NCI-H345 (cell line): ENCODE results near the gene AMIGO3.
"Not testable (repeated sequence)": the region's sequence is repeated elsewhere in the genome, so short reads cannot be mapped to it uniquely, and the experiment has no call there.

Experiments
- DNase-seq: peaks from one replicate; lab custom pipeline; 2025; lab: John Stamatoyannopoulos, UW

AMIGO3 gene

DNA sequence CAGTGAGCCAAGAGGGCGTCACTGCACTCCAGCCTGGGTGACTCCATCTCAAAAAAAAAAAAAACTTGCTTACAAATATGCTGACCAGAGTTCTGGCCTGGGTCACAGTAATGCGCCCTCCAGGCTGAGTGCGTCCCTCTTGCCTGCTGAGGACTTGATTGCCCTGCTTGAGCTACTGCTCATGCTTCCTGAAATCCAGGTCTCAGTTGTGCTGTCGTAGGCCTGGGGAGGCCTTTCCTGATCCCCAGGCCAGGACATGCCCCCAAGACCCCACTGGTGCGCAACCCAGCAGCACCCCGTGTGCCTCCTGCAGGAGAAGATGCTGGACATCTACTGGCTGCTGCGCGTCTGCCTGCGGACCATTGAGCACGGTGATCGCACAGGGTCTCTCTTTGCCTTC is 7.3 kb downstream of the AMIGO3 start:
- DNase-seq = no peak

DNA sequence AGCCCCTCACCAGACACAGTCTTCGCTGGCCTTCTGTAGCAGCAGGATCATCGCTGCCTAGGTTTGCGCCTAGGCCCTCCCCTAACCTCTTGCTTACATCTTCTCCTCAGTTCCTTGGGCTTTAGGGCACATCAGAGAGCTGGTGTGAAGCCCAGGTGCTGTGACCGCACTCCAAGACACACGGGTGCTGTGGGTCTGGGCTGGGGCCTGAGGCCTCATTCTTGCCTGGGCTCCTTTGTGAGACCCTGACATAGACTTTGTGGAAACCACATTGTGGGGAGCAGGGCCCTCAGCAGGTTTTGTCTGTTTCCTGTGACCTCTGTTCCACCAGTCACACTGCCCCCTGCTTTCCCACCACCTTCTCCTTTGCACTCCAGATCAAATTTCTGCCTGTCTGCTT is 8.0 kb downstream of the AMIGO3 start:
- no peak for DNase-seq

DNA sequence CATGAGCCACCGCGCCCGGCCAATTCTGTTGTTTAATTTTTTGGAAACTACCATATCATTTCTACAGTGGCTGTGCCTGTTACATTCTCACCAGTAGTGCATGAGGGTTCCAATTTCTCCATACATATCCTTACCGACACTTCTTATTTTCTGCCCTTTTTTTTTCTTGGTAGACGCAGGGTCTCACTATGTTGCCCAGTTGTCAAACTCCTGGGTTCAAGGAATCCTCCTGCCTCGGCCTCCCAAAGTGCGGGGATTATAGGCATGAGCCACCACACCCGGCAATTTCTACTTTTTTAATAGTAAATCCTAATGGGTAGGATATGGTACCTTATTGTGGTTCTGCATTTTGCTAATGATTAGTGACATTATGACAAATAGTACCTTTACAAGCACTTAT is 9.6 kb downstream of the AMIGO3 start:
- DNase-seq = no peak

DNA sequence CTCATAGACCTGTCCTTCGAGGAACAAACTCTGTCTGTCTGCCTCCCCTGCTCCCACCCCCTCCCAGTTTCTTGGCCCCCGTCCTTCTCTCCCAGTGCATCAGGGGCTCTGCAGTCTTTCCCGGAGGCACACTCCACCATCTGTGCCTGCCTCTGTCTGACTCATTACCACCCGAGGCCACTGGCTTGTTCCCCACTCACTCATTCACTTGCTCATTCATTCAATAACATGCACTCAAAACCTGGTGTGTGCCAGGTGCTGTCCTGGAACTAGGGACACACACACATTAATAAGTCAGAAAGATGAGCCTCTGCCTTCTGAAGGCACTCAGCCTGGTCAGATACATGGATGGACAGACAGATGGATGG is 12.4 kb downstream of the AMIGO3 start:
- no peak for DNase-seq

DNA sequence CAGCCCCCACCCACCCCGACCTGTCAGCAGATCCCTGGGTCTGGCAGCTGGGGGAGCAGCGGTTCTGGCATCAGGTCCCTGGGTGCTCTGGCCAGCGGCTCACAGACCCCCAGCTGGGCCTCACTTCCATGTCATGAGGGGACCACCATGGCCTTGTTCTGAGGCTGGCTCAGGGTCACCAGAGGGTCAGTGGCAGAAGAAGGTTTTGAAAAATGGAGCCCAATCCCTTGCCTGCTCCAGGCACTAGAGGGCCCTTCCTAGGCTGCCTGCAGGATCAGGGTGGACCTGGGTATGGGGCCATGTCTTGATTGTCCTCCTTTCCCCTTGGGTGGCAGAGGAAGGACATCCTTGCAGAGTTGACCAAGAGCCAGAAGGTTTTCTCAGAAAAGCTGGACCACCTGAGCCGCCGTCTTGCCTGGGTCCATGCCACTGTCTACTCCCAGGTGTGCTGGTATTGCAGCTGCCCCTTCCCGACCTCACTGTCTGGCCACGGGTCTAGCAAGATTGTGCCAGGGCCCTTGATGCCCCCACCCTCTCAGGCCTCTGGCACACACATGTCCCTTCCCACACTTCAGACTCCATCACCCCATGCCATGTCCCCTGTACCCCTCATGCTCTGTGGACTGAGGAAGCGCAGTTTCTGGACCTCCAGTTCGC is 12.9 kb downstream of the AMIGO3 start:
- DNase-seq = no peak

DNA sequence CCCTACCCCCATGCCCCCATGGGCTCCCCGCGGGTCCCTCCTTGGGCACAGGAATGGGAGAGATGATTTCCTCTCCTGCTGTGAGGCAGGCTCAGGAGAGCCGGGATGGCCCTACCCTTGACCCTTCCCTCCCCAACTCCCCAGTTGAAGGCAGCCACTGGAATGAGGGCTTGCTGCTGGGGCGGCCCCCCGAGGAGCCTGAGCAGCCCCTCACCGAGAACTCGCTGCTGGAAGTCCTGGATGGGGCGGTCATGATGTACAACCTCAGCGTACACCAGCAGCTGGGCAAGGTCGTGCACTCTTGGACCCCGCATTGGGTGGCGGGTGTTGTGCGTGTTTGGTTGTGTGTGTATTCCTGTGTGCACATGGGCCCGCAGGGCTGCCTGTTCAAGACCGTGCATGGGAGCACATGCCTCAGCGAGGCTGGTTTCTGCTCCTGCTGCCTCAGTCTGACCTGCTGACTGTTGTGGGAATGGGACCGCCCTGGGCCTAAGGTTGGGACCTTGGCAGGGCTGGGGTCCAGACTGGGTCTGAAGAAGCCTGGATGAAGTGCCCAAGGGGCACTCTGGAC is 14.0 kb downstream of the AMIGO3 start:
- no peak for DNase-seq

DNA sequence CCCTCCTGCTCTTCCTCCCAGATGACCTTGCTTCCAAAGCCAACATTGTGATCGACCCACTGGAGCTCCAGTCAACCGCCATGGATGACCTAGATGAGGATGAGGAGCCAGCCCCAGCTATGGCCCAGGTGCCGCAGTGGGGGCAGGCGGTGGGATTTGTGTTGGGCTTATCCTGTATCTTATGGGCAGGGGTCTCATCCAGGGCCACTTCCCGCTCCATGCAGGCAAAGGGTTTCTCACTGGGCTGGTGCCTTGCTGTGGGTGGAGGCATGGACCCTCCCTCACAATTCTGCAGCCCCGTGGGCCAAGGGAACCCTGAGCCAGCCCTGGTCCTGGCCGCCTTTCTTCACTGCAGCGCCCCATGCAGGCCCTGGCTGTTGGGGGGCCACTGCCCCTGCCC is 14.9 kb downstream of the AMIGO3 start:
- no peak for DNase-seq

DNA sequence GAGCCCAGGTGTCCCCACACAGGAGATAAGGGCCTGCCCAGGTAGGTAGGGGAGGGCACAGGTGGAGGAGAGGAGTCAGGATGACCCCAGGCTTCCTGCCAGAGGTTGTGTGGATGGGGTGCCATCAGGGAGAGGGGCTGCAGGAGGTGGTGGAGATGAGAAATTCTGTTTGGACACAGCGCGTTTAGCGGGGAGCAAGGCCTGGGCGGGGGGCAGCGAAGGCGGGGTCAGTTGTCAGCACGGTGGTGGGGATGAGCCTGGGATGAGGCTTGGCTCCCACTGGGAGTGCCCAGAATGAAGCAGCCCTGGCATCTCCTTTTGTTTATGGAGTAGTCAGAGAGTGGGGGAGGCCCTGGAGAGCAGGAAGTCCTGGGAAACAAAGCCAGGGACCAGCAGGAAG is 15.5 kb downstream of the AMIGO3 start:
- DNase-seq = no peak

DNA sequence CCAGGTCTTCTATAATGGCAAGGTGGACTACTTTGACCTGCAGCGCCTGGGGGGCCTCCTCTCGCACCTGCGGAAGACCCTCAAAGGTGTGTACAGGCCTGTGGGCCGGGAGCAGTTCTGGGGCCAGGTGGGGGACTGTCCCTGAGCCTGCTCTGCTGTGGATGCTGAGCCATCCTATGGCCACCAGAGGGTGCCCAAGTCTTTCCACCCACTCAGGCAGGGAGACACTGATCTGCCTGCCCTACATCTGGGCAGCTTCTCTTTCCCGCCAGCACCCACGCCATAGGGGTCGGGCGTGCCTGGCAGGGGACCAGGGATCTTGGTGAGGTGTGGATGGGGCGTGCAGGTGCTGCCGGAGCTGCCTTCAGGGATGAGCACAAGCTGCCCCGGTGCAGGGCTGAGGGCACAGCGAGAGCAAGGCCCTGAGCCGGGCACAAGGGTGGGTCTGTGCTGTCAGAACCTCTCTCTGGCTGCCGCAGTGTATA is 16.0 kb downstream of the AMIGO3 start:
- peak; percentile 19 for DNase-seq

DNA sequence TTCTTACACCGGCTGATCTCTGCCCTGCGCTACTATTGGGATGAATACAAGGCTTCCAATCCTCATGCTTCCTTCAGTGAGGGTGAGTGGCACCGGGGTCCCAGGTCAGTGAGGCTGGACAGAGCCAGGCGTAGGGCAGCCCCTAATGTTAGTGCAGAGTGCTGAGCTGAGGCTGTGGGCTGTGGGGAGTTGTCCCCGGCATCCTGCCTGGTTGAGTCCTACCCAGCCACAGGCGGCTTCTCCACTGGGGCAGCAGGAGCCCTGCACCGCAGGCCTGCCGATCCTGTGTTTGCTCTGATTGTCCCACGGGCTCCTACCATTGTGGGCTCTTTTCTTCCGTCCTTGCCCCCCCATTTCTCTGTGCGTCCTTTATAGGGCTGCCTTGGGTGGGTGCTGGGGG is 16.8 kb downstream of the AMIGO3 start:
- DNase-seq = no peak

DNA sequence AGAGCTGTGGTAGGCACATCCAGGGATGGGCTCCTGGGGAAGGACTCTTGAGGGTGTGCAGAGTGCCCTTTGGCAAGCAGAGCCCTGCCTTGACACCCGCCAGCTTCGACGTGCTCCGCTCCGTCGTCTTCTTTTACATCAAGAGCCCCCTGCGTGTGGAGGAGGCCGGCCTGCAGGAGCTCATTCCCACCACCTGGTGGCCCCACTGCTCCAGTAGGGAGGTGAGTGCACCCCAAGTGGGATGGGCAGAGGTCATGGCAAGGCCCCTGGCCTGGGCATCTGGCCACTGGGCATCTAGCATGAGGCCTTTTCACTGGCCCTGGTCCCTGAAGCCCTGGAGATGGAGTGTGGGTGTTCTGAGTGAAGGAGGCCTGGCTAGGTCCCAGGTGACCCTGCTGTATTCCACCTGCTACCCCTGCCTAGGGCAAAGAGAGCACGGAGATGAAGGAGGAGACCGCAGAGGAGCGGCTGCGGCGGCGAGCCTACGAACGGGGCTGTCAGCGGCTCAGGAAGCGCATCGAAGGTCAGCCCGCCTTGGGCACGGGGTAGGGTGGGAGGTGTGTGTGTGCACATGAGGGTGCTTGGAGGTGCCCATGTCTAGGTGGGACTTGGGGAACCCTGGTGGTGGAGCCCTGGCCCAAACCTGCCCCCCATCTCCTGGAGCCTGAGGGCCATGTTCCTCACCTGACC is 18.0 kb downstream of the AMIGO3 start:
- DNase-seq = no peak

DNA sequence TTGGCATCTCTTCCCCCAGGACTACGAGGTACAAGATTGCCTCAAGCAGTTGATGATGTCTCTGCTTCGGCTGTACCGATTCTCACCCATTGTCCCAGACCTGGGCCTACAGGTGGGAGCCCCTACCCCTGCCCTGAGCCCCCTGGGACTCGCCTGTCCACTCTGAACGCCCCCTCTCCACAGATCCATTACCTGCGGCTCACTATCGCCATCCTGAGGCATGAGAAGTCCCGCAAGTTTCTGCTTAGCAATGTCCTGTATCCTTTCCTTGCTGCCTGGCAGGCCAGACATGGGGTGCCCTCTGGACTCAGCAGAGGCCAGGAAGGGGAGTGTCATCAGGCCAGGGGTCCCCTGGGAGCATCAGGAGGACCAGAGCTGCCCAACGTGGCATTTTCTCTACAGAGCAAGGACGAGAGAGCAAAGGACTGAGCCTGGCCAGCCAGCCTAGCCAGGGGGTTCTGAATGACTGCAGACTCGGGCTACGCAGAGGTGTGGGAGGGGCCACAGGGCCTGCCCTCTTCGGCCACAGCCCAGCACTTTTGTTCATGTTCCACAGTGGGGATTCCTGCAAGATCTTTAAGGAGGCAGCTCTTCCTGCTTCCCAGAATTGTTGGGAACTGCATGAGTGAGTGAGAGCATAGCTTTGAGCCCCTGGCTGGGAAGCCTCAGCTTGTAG is 18.9 kb downstream of the AMIGO3 start:
- DNase-seq = no peak

DNA sequence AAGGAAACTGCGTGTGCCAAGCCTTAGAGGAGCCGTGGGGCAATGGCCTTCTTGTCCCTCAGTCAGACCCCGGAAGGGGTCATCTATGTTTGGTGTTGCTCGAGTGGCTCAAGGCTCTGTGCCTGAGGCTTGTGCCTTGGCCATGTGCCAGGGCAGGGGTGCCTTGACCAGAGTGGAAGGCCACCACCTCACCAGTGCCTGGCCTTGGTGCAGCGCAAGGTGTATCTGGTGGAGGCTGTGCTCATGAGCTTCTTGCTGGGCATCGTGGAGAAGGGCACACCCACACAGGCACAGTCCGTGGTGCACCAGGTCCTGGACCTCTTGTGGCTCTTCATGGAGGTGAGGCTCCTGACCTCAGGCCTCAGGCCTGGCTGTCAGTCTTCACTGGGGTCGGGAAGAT is 19.5 kb downstream of the AMIGO3 start:
- DNase-seq = no peak

DNA sequence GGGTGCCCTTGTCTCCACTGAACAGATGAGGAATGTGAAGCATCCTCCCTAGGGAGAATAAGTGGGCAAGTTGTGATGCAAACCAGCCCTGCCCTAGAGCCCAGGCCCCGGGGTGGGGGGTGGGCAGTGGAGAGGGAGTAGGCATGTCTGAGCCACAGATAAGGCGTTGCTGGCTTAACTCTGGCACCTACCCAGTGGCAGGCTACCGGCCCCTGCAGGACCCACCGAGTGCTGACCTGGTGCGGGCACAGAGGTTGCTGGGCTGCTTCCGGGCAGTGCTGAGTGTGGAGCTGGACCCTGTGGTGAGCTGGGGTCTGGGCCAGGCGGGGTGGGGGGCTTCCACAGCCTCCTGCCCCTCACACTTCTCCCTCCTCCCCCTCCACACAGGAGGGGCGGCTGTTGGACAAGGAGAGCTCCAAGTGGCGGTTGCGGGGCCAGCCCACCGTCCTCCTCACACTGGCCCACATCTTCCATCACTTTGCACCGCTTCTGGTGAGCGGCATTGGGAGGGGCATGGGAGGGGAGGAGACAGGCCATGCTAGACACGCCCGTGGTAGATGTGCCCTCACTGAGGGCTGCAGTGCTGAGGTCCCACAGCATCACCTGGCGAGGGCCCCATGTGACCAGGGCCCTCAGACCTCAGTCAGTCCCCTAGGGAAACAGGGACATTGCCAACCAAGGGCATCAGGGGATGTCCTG is 20.1 kb downstream of the AMIGO3 start:
- no peak for DNase-seq

DNA sequence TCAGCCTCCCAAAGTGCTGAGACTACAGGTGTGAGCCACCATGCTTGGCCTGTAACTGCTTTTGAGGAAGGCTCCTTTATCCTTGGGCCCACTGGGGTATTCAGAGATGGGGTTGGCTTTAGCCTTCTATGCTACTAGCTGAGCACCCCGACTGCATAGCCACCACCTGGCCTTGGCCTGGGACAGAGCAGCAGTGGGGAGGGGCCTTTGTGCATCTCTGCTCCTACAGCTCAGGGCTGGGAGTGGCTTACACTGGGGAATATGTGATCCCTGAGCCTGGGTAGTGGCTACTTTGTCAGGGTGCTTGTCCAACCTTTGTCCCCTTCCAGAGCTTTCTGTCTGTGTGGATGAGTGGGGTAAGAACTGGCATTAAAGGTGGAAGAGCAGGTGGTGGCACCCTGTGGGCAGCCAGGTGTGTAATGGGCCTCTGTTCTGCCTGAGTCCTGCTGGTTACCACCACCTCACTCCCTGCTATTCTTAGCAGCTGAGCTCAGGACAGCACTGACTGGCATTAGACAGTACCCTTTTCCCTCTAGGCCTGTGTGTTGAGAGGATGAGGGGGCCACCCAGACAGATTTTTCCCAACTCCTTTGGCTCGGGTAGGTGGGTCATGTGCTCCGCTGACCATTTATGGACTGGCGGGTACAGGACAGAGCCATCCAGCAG is 24.0 kb downstream of the AMIGO3 start:
- not testable (repeated sequence) for DNase-seq

DNA sequence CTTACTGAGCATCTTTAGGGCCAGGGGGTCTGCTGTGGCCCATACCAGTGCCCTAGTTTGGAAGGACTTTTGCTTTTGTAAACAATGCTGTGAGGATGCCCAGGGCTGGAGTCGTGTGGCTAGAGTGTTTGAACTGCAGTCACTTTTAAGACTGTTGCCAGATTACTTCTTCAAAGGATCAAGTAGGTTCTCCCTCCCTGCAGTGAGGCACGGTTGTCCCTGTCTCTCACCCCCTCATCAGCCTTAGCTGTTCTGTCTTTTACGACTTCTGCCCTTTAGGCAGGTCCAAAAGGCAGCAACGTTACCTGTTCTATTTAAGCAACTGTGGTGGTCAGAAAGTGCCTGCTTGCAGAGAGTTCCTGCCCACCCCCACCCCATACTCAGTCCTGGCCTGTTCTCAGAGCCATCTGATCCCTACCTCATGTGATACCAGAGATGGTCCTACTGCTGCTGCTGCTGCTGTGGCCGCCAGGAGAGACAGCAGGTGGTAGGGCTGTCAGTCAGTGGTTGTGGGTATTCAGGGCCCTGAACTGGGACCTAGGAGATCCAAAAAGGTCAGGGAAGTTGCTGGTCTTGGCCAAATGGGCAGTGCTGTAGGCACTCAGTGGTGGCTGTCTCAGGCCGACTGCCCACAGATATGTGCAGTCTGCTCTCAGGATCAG is 24.9 kb downstream of the AMIGO3 start:
- DNase-seq = not testable (repeated sequence)

DNA sequence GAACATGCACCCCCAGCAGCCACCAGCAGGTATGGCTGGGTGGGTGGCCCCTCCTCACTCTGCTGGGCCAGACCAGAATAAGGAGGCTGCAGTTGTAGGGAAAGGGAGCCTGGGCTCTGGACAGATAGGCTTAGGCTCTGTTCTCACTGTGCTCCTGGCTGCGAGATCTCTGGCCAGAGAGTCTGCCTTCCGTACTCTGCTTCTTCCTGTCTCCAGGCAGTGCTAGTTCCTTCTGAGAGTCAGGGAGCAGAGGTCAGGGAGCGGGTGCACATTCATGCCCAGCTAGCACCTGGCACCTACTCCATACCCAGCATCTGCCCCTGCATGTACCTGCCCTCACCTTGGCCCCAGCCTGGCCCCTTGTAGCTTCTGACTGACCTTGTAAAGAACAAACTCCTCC is 28.0 kb downstream of the AMIGO3 start:
- not testable (repeated sequence) for DNase-seq

DNA sequence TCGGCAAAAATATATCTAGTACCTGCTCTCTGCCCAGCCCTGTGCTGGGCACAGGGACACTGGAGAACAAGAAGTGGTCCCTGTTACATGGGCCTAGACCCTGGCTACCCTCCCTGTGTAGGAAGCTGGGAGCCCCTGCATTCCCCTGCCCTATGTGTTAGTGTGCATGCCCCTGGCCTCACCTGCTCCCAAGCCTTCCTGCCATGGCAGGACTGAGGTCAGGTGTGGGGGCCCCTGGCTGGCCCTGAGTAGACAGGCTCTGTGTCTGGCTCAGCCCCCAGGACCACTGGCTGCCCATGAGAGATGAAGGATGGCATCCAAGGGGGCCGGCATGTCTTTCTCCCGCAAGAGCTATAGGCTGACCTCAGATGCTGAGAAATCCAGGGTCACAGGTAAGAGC is 28.6 kb downstream of the AMIGO3 start:
- not testable (repeated sequence) for DNase-seq

DNA sequence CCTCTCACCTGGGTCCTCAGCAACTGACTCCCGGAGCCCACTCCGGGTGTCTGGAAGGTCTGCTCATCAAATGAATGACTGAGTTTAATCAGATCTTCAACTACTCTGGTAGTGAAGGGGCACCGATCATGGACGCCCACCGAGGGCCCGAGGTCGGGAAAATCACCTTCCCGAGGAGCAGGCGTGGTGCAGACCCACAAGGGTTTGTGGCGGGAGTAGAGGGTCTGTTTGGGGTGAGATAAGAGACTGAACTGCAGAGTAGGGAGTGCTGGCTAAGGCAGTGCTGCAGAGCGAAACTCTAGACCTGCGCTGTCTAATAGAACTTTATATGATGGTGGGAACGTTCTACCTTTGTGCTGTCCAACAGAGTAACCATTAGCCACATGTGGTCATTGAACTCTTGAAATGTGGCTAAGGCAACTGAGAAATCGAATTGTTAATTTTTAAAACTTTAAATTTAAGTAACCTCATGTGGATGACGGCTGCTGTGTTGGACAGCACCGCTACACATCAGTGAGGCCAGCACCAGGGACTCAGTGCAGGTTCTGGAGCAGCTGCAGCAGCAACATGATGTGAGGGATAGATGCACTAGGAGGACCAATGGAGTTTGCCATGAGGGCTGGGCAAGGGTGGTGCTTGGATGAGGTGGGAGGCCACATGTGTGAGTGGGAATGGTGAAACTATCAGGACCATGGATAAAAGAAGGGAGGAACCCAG is 29.4 kb downstream of the AMIGO3 start:
- not testable (repeated sequence) for DNase-seq

DNA sequence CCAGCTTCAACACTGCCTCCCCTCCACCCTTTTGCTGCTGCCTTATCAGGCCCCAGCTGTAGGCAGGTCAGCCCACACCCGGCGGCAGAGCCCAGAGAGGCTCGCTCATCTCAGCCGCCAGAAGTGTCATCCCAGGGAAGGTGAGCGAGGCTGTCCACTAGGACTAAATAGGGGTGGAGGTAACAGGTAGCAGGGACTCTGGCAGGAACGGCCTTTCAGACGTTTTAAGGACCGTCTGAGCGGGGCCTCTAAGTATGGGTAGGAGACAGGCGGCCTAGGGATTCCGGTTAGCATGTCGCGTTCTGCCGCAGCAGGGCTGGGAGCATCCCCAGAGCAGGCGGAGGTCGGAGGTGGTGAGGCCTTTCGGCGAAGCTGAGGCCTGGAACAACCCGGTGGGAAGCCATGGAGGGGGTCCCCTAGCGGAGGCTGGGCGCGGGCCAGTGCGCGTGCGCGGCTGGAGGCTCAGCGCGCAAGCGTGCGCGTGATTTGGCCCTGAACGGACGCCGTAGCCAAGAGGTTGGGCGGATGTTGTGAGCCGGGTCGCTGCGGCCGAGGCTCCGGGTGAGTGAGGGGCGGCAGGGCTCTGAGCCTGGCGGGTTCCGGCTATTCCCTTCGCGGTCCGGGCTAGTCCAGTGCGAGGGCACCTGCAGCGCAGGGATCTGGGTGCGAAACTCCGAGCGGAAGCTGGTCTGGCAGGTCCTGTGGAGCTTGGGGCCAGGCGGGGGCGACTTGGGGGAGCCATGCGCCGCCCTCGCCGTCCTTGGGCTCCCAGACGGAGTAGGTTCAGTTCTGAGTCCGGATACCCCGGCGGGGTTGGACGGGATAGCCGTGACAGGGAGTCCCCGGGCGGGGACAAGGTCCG is 30.2 kb downstream of the AMIGO3 start, which contains the start of the genes MST1 and RNF123:
Gene MST1, minus strand, starts transcription at position 429 of the 862 bp plus-strand sequence. CDS start 783 bp downstream, outside the sequence.
Gene RNF123, plus strand, starts transcription at position 512 of the 862 bp plus-strand sequence. CDS start 1,609 bp downstream, outside the sequence.
- no peak for DNase-seq
